ENCODE results near the gene PLEKHB2. TPM values are rescaled to one million over a fixed set of nuclear protein-coding genes. Genes with fewer than 3 reads are reported as not detected.
A peak's percentile ranks its signal among the peaks of the same experiment; 100 is the strongest.
"Not testable (repeated sequence)": the region's sequence is repeated elsewhere in the genome, so short reads cannot be mapped to it uniquely, and the experiment has no call there.

PLEKHB2 gene
- total RNA-seq, 1 donor from 2014 or later, result 43.4 TPM

DNA sequence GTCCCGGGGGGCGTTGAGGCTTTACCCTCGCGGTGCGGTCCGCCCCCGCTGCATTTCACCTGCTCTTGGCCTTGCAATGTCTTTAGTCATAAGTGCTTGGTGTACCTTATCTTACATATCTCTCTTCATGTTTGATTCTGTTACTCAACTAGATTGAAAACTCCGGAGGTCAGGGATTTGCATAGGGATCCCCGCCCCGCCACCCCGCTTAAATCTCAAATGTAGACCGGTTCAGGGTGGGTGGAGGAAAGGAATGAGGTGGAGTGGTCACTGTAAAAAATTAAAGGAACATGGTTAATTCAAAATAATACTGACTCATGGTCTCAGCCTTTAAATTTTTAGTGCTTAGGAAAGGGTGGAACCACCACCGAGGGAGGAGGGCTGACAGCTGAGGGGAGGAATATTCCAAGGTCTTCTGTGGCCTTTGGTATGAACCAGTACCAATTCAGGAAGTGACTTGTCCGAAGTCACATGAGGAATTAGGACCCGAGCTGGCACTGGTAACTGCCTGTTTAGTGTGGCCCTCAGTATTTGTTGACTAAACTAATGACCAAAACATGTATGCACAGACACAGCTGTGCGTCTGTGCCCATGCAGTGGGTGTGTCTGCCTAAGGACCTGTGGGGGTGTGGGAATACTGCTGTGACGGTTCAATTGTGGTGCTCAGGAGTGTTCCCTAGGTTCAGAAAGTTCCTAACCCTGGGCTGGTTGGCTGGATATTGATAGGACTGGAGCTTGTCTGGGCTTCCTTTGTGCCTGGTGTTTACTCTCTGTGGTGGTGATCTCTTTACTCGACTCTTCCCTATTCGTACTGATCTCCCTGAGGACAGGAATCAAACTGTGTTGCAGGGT is 1.0 kb downstream of the PLEKHB2 start:
- peak overlapping the region; percentile 96 for H3K27ac Mint-ChIP-seq
- no peaks in the 10 kb centered on the region for H3K9me3 Mint-ChIP-seq
- peaks cover 32% of the 10 kb centered on the region for H3K4me1 Mint-ChIP-seq (ENCODE audit: unreplicated experiment)
- H3K27me3 Mint-ChIP-seq, result no peaks in the 10 kb centered on the region
- peak overlapping the region; percentile 97 for H3K4me3 Mint-ChIP-seq
- DNase-seq (ENCODE audit: extremely low spot score, unreplicated experiment), result no peak
- H3K36me3 Mint-ChIP-seq, result peaks cover 8% of the 10 kb centered on the region
- TF ChIP-seq, protein P1, sequence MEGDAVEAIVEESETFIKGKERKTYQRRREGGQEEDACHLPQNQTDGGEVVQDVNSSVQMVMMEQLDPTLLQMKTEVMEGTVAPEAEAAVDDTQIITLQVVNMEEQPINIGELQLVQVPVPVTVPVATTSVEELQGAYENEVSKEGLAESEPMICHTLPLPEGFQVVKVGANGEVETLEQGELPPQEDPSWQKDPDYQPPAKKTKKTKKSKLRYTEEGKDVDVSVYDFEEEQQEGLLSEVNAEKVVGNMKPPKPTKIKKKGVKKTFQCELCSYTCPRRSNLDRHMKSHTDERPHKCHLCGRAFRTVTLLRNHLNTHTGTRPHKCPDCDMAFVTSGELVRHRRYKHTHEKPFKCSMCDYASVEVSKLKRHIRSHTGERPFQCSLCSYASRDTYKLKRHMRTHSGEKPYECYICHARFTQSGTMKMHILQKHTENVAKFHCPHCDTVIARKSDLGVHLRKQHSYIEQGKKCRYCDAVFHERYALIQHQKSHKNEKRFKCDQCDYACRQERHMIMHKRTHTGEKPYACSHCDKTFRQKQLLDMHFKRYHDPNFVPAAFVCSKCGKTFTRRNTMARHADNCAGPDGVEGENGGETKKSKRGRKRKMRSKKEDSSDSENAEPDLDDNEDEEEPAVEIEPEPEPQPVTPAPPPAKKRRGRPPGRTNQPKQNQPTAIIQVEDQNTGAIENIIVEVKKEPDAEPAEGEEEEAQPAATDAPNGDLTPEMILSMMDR (conservative IDR thresholded peaks at IDR 0.05), result no peak

DNA sequence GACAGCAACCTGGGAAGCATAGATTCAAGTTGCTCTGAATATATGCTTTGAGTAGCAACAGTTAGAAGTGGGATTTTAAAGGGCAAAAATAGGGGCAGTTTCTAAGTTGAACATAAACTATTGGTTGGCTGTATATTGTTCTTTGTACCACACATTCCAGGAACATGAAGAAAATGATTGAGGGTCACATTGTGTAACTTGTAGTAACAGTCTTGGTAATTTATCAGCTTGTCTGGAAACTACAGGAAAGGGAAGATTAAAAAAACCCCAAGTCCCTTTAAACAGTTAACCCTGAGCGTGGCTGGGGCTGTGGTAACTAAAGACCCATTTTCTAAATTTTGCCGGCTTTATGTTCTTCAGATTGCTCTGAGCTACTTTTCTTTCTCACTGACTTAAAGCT is 7.4 kb downstream of the PLEKHB2 start:
- H3K4me3 Mint-ChIP-seq, result no peak overlapping the region
- H3K36me3 Mint-ChIP-seq, result peaks cover 23% of the 10 kb centered on the region
- no peak for DNase-seq (ENCODE audit: extremely low spot score, unreplicated experiment)
- peaks cover 39% of the 10 kb centered on the region for H3K4me1 Mint-ChIP-seq (ENCODE audit: unreplicated experiment)
- TF ChIP-seq, protein P1 (conservative IDR thresholded peaks at IDR 0.05), result no peak
- no peaks in the 10 kb centered on the region for H3K9me3 Mint-ChIP-seq
- H3K27ac Mint-ChIP-seq, result no peak overlapping the region
- no peaks in the 10 kb centered on the region for H3K27me3 Mint-ChIP-seq

DNA sequence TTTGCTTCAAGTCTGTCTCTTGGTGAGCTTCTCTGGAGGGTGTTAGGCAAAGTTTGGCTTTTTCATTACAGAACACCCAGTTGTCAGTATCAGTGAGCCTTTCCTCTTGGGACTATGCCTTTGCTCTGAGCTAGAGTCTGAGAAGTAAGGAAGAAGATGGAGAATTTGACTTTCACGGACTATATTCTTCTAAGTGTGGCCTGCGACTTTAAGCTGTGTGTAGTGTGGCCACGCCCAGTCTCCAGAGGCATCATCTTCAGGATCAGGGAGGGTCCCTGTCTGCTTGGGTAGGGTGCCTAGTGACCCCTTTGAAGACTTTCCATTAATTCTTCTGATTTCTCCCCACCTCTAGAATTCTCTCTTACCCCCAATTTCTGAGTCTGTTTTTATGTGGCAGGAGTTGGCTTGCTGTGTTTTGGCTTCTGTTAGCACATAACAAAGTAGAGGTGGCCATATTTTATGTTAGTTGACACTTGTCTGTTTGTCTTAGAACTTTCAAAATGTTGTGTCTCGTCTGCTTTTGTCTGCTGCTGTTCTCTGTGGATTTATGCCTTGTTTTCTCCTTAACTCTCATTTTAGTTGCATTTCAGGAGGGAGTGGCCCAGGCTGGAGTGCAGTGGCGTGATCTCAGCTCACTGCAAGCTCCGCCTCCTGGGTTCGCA is 8.6 kb downstream of the PLEKHB2 start:
- H3K4me3 Mint-ChIP-seq, result no peak overlapping the region
- peak overlapping the region; percentile 47 for H3K27ac Mint-ChIP-seq
- H3K27me3 Mint-ChIP-seq, result no peaks in the 10 kb centered on the region
- TF ChIP-seq, protein P1 (conservative IDR thresholded peaks at IDR 0.05), result no peak
- no peak for DNase-seq (ENCODE audit: extremely low spot score, unreplicated experiment)
- H3K36me3 Mint-ChIP-seq, result peaks cover 23% of the 10 kb centered on the region
- no peaks in the 10 kb centered on the region for H3K9me3 Mint-ChIP-seq
- peaks cover 35% of the 10 kb centered on the region for H3K4me1 Mint-ChIP-seq (ENCODE audit: unreplicated experiment)

DNA sequence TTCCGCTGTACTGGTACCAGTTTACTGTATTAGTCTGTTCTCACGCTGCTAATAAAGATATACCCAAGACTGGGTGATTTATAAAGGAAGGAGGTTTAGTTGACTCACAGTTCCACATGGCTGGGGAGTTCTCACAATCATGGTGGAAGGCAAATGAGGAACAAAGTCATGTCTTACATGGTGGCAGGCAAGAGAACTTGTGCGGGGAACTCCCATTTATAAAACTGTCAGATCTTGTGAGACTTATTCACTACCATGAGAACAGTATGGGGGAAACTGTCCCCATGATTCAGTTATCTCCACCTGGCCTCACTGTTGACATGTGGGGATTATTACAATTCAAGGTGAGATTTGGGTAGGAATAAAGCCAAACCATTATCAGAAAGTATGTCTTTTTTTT is 9.8 kb downstream of the PLEKHB2 start:
- not testable (repeated sequence) for H3K4me3 Mint-ChIP-seq; DNase-seq (ENCODE audit: extremely low spot score, unreplicated experiment); H3K9me3 Mint-ChIP-seq; H3K27ac Mint-ChIP-seq; H3K27me3 Mint-ChIP-seq
- H3K4me1 Mint-ChIP-seq (ENCODE audit: unreplicated experiment), result peaks cover 41% of the 10 kb centered on the region
- H3K36me3 Mint-ChIP-seq, result peaks cover 23% of the 10 kb centered on the region

DNA sequence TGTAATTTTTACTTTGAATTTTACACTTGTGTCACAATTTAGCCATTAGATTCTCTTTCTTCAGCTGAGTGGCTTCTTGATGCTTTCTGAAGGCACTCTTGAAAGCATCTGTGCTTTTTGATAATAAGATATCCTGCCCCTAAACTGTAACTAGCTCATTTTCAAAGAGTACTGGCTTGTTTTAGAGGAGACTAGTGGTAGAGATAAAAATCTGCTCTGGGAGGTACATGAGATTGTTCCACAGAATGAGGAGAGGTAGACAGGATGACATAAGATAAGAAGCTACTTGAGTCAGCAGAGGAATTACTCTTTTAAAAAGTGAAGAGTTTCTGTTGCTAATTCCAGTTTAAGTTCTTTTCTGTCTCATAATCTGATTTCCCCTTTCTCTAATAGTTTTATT is 10.6 kb downstream of the PLEKHB2 start:
- TF ChIP-seq, protein P1 (conservative IDR thresholded peaks at IDR 0.05), result no peak
- peaks cover 19% of the 10 kb centered on the region for H3K36me3 Mint-ChIP-seq
- no peak for DNase-seq (ENCODE audit: extremely low spot score, unreplicated experiment)
- H3K4me3 Mint-ChIP-seq, result no peak overlapping the region
- H3K27ac Mint-ChIP-seq, result no peak overlapping the region
- H3K27me3 Mint-ChIP-seq, result no peaks in the 10 kb centered on the region
- H3K9me3 Mint-ChIP-seq, result no peaks in the 10 kb centered on the region
- peaks cover 35% of the 10 kb centered on the region for H3K4me1 Mint-ChIP-seq (ENCODE audit: unreplicated experiment)

DNA sequence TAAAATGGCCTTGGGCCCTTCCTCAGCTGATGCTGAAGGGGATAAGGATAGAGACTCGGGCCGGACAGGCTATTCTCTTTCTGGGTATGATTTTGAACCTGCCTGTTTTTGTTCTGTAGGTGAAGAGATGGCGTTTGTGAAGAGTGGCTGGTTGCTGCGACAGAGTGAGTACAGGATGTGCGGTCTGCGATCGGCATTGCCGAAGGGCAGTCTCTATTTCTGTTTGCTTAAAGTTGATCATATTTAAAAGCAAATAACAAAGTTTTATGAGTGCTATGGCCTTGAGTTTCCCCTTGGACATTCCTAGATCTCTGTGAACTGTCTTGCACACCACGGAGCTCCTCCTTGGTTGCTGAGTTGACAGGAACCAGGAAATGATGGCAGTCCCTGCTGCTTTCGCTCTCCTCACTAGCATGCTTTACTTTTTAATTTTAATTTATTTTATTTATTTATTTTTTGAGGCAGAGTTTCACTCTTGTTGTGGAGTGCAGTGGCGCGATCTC is 15.7 kb downstream of the PLEKHB2 start:
- Mint-ChIP-seq H3K9me3 (no peaks in the 10 kb centered on the region), H3K4me1 (ENCODE audit: unreplicated experiment) (peaks cover 26% of the 10 kb centered on the region), H3K36me3 (peaks cover 32% of the 10 kb centered on the region), H3K27me3 (no peaks in the 10 kb centered on the region), H3K27ac (peak overlapping the region; percentile 79), H3K4me3 (peak overlapping the region; percentile 2)
- TF ChIP-seq, protein P1 (conservative IDR thresholded peaks at IDR 0.05), result no peak
- DNase-seq (ENCODE audit: extremely low spot score, unreplicated experiment), result no peak

Measured in type B pancreatic cell (in vitro differentiated cells).